Cardiac fibroblast (primary cell): ENCODE data around the gene RBM20.

ENCODE experiments used
- DNase-seq, 2 donors: peaks; one replicate each; pipeline versions ENCODE4 v3.0.0 to v3.0.0-alpha.2; 2010; ENCODE audit warnings: low read depth in 2 of 2
- H3K4me3 ChIP-seq, 2 donors: replicated peaks in 1 of 2; 1 replicate in 1 of 2; 2 replicates in 1 of 2; pipeline ENCODE4 v1.5.1; 2011; ENCODE audit warnings: low read depth in 2 of 2, low read length in 2 of 2, mild to moderate bottlenecking in 2 of 2, moderate library complexity in 1 of 2
- CTCF ChIP-seq: IDR thresholded peaks from one replicate; pipeline ENCODE4 v1.5.1; 2011; ENCODE audit warnings: low read depth, mild to moderate bottlenecking, low read length, inconsistent platforms

The RBM20 gene

GRCh38 chr10:110706690-110707098, 62.6 kb downstream of the RBM20 start:
- H3K4me3 ChIP-seq: no peak overlapping the region
- TF ChIP-seq CTCF: no peak
- DNase-seq: peak; percentile 68 to 80

GRCh38 chr10:110708776-110709443, 64.8 kb downstream of the RBM20 start:
- no peak for DNase-seq
- no peak for TF ChIP-seq CTCF
- no peak overlapping the region for H3K4me3 ChIP-seq

GRCh38 chr10:110709444-110709828, 65.3 kb downstream of the RBM20 start:
- no peak for DNase-seq
- TF ChIP-seq CTCF: no peak

GRCh38 chr10:110709964-110710587, 65.9 kb downstream of the RBM20 start:
- no peak overlapping the region for H3K4me3 ChIP-seq
- TF ChIP-seq CTCF: no peak
- DNase-seq: no peak

More at GRCh38 chr10:110709444-110709828, 65.3 kb downstream of the RBM20 start:
- no peak overlapping the region for H3K4me3 ChIP-seq

GRCh38 chr10:110710621-110711020, 66.5 kb downstream of the RBM20 start:
- TF ChIP-seq CTCF: no peak
- no peak overlapping the region for H3K4me3 ChIP-seq
- no peak for DNase-seq

- no peak for TF ChIP-seq CTCF
- no peak for DNase-seq
- no peak overlapping the region for H3K4me3 ChIP-seq
These were observed 67.2 kb downstream of the RBM20 start for GRCh38 chr10:110711382-110711781.
